Spleen (tissue), 11 donors: Measurements from ENCODE around the gene OR9A4. TPM values are rescaled to one million over a fixed set of nuclear protein-coding genes. Genes with fewer than 3 reads are reported as not detected.

ENCODE experiments used
- DNase-seq: peaks from one replicate; pipeline ENCODE4 v3.0.0-alpha.2; 2020
- H3K27ac ChIP-seq, 8 donors: fragments of 200-600 bp; sonication (generic) in 7 of 8; 1 replicate in 4 of 8; 2 replicates in 4 of 8; pipeline versions ENCODE4 v1.5.0 to v1.8.0; 2016 to 2021; ENCODE audit warnings: inconsistent platforms in 4 of 8, mild to moderate bottlenecking in 4 of 8, moderate library complexity in 1 of 8
- H3K27me3 ChIP-seq, 7 donors: fragments of 200-600 bp; sonication (generic) in 6 of 7; replicated peaks in 1 of 7; 1 replicate in 4 of 7; 2 replicates in 3 of 7; pipeline versions ENCODE4 v1.5.0 to v1.8.0; 2016 to 2021; ENCODE audit warnings: inconsistent platforms in 3 of 7, mild to moderate bottlenecking in 1 of 7
- H3K36me3 ChIP-seq, 6 donors: fragments of 200-600 bp; sonication (generic) in 5 of 6; 1 replicate in 4 of 6; 2 replicates in 2 of 6; pipeline versions ENCODE4 v1.5.0 to v1.8.0; 2016 to 2021; ENCODE audit warnings: inconsistent platforms in 2 of 6
- H3K4me1 ChIP-seq, 6 donors: fragments of 200-600 bp; sonication (generic) in 5 of 6; 1 replicate in 3 of 6; 2 replicates in 3 of 6; pipeline versions ENCODE4 v1.5.0 to v1.8.0; 2016 to 2021; ENCODE audit warnings: inconsistent platforms in 3 of 6
- H3K4me3 ChIP-seq, 8 donors: fragments of 200-600 bp; sonication (generic) in 7 of 8; 1 replicate in 4 of 8; 2 replicates in 4 of 8; pipeline versions ENCODE4 v1.5.0 to v1.8.0; 2016 to 2021; ENCODE audit warnings: inconsistent platforms in 4 of 8, mild to moderate bottlenecking in 4 of 8, moderate library complexity in 2 of 8
- H3K9me3 ChIP-seq, 8 donors: fragments of 200-600 bp; sonication (generic) in 7 of 8; 1 replicate in 4 of 8; 2 replicates in 4 of 8; pipeline versions ENCODE4 v1.5.0 to v1.8.0; 2016 to 2021; ENCODE audit warnings: inconsistent platforms in 4 of 8
- POLR2A ChIP-seq, 3 donors: fragments of 450-650 bp; IDR thresholded peaks; one replicate each; pipeline ENCODE4 v1.5.1; 2017; ENCODE audit warnings: antibody characterized with exemption in 3 of 3, mild to moderate bottlenecking in 1 of 3
- POLR2AphosphoS5 ChIP-seq, 3 donors: sonication (generic); formaldehyde crosslinking; IDR thresholded peaks; one replicate each; pipeline ENCODE4 v1.5.1; 2017; ENCODE audit warnings: antibody characterized with exemption in 3 of 3
- WGBS, 5 donors: extraction: QIAGEN DNeasy Blood & Tissue Kit in 3 of 5; methylation state at CpG; one replicate each; pipeline versions ENCODE4 v1.1.5 to v1.1.7; 2013 to 2018; 5-methylcytosine and 5-hydroxymethylcytosine counted together
- intact Hi-C: fragments of 100-400 bp; cut with DNase I; formaldehyde crosslinking; loops from one replicate; pipeline ENCODE4 v1.15.0; 2023; ENCODE audit warnings: low total_unique reads
- polyA plus RNA-seq, 3 donors: library from polyadenylated mRNA; stranded (reverse); fragments of 200-250 nt; gene quantifications; one replicate each; pipeline ENCODE4 v1.2.1, GENCODE V29; 2013
- total RNA-seq, 7 donors: library from RNA; depleted of rRNA in 3 of 7; stranded (reverse); fragments of >200 nt in 3 of 7; fragmentation: NEBNext Ultra II Directional in 4 of 7; extraction: Animal tissue kit (Norgen Biotek cat#: 25700) in 4 of 7; gene quantifications; one replicate each; pipeline versions ENCODE4 v1.1.0 to v1.2.1, GENCODE V29; 2016 to 2021
- TF ChIP-seq, protein P1 (sequence below), 11 experiments: fragments of 200-600 bp in 7 of 11; fragments of 450-650 bp in 4 of 11; sonication (generic) in 4 of 11; IDR thresholded peaks in 8 of 11; conservative IDR thresholded peaks in 3 of 11; 1 replicate in 7 of 11; 2 replicates in 4 of 11; pipeline versions ENCODE4 v1.4.0 to v1.8.0; 2016 to 2021; ENCODE audit warnings: antibody characterized with exemption in 11 of 11, inconsistent platforms in 4 of 11, mild to moderate bottlenecking in 1 of 11
- donor health status: healthy with polysubstance abuse.
- donor health status: DM: no; HTN: no; CAD: no; lungs with moderate emphysema.
- donor health status: DM: no; HTN: no; CAD: no.
- donor health status: Bipolar disorder and iron deficiency.
- donor health status: healthy.
- donor health status: DM: no; HTN: no; CAD: no.
- donor health status: DM: yes; HTN: yes; CAD: no.

The OR9A4 gene
- total and polyA plus RNA-seq, 10 donors: not detected

DNA sequence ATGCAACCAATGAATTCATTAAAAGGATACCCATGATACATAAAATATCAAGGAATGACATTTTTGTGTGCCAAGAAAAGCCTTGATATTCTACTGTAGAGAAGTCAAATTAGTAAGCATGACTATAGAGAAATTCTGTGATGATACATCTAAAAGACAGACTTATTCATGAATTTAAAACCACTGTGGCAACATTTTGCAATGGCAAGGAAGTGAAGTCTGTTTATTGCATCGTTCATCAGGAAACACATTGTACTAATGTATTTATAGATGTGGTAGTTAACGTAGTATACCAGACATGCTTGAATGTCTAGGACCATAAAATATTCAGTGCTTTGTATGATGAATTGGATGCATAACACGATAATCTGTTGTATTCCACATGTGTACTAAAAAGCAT is 39.9 kb downstream of the OR9A4 start:
- H3K4me1 ChIP-seq: peaks cover 0 to 17% (median under 1%) of the 10 kb centered on the region in 6 donors
- H3K9me3 ChIP-seq: no peaks in the 10 kb centered on the region
- intact Hi-C loops: no loop called here
- WGBS, 5 donors: 3 to 24% (median 13%) methylated on average over 3 of the region's 3 CpGs
- no peaks in the 10 kb centered on the region for H3K27me3 ChIP-seq
- peak overlapping the region in 4 of 8 donors; percentile 0 to 69 (median 54) for H3K27ac ChIP-seq
- TF ChIP-seq POLR2AphosphoS5 (IDR thresholded peaks at IDR 0.05): no peak
- no peak for TF ChIP-seq POLR2A (IDR thresholded peaks at IDR 0.05)
- TF ChIP-seq, protein P1, sequence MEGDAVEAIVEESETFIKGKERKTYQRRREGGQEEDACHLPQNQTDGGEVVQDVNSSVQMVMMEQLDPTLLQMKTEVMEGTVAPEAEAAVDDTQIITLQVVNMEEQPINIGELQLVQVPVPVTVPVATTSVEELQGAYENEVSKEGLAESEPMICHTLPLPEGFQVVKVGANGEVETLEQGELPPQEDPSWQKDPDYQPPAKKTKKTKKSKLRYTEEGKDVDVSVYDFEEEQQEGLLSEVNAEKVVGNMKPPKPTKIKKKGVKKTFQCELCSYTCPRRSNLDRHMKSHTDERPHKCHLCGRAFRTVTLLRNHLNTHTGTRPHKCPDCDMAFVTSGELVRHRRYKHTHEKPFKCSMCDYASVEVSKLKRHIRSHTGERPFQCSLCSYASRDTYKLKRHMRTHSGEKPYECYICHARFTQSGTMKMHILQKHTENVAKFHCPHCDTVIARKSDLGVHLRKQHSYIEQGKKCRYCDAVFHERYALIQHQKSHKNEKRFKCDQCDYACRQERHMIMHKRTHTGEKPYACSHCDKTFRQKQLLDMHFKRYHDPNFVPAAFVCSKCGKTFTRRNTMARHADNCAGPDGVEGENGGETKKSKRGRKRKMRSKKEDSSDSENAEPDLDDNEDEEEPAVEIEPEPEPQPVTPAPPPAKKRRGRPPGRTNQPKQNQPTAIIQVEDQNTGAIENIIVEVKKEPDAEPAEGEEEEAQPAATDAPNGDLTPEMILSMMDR (IDR thresholded peaks at IDR 0.05 in 8 of 11, conservative IDR thresholded peaks at IDR 0.05 in 3 of 11): no peak
- no peak for DNase-seq
- no peaks in the 10 kb centered on the region for H3K36me3 ChIP-seq
- no peak overlapping the region for H3K4me3 ChIP-seq

DNA sequence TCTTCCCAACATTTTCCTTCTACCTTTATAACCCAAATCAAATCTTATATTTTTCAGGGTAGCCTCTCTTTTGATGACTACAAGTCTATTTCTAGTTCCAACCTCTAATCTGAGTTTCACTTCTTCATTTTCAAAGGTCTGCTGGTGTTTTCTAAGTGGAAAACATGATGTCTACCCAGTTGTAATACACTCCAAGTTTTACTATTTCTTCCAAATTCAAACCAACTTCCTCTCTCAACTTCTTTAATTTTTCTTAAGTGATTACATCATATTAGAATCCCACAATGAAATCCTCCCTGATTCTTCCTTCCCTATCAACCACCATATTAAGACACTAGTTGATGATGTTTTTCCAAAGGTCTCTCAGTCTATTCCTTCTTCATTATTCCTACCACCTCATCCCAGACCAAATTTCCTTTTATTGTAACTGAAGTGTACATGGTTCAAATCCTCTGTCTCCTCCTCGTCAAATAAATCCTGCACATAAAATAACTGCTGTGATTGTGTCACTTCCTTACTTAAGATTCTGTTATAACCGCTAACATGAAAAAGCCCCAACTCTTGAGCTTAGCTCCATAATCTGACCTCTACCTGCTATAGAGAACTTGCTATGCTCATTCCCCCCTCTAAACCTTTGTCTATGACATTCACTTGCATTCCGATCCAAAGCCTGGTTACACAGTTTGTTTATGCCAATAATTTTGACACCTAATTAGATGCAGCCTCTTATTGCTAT is 44.7 kb downstream of the OR9A4 start:
- no peak overlapping the region for H3K4me3 ChIP-seq
- TF ChIP-seq POLR2AphosphoS5 (IDR thresholded peaks at IDR 0.05) (no peak), POLR2A (IDR thresholded peaks at IDR 0.05) (no peak)
- TF ChIP-seq, protein P1 (IDR thresholded peaks at IDR 0.05 in 8 of 11, conservative IDR thresholded peaks at IDR 0.05 in 3 of 11): no peak
- H3K4me1 ChIP-seq: peaks cover 0 to 16% (median 2%) of the 10 kb centered on the region in 6 donors
- H3K9me3 ChIP-seq: peaks cover 0 to 11% (median 0%) of the 10 kb centered on the region in 8 donors
- H3K27ac ChIP-seq: peak overlapping the region in 5 of 8 donors; percentile 34 to 61 (median 43)
- WGBS, 5 donors: 50 to 69% (median 60%) methylated on average over 3 of the region's 3 CpGs
- no peaks in the 10 kb centered on the region for H3K27me3 ChIP-seq
- H3K36me3 ChIP-seq: no peaks in the 10 kb centered on the region
- intact Hi-C loops: no loop called here
- no peak for DNase-seq

Other genes starting within 250 kb of the OR9A4 start
- gene DENND11, start 214.2 kb upstream of the OR9A4 start, total RNA-seq: 10 to 100 TPM; 37.9 to 68.4 (median 59.3) TPM
- 10 to 100 TPM in 1 of 3 donors, 1 to 10 TPM in 2; 7.6 to 14.4 (median 7.9) TPM for gene DENND11, start 214.2 kb upstream of the OR9A4 start, polyA plus RNA-seq
- not detected for gene WEE2, start 208.0 kb upstream of the OR9A4 start, total RNA-seq
- gene WEE2, start 208.0 kb upstream of the OR9A4 start, polyA plus RNA-seq: under 1 TPM in 1 of 3 donors, not detected in 2; 0.04 TPM
- 100 to 1,000 TPM in 2 of 7 donors, 10 to 100 TPM in 5; 69.3 to 122 (median 83.2) TPM for gene SSBP1, start 178.0 kb upstream of the OR9A4 start, total RNA-seq
- gene SSBP1, start 178.0 kb upstream of the OR9A4 start, polyA plus RNA-seq: 100 to 1,000 TPM; 145 to 185 (median 166) TPM
- gene TAS2R3, start 152.3 kb upstream of the OR9A4 start, total RNA-seq: 1 to 10 TPM; 1.5 to 9.3 (median 4.8) TPM
- not detected for gene TAS2R3, start 152.3 kb upstream of the OR9A4 start, polyA plus RNA-seq
- gene TAS2R4, start 139.7 kb upstream of the OR9A4 start, total RNA-seq: 1 to 10 TPM in 6 of 7 donors, under 1 TPM in 1; 0.94 to 4.8 (median 2.6) TPM
- gene TAS2R4, start 139.7 kb upstream of the OR9A4 start, polyA plus RNA-seq: under 1 TPM; 0.17 to 0.48 (median 0.17) TPM
- 1 to 10 TPM; 1.7 to 5.7 (median 2.9) TPM for gene TAS2R5, start 126.2 kb upstream of the OR9A4 start, total RNA-seq
- 1 to 10 TPM in 1 of 3 donors, under 1 TPM in 2; 0.58 to 1.0 (median 0.63) TPM for gene TAS2R5, start 126.2 kb upstream of the OR9A4 start, polyA plus RNA-seq
- gene PRSS37, start 74.9 kb upstream of the OR9A4 start, total RNA-seq: not detected
- gene PRSS37, start 74.9 kb upstream of the OR9A4 start, polyA plus RNA-seq: not detected
- gene CLEC5A, start 30.6 kb downstream of the OR9A4 start, total RNA-seq: 1 to 10 TPM in 5 of 7 donors, under 1 TPM in 2; 0.41 to 5.8 (median 1.5) TPM
- under 1 TPM; 0.09 to 0.48 (median 0.27) TPM for gene CLEC5A, start 30.6 kb downstream of the OR9A4 start, polyA plus RNA-seq
- not detected for gene TAS2R38, start 57.4 kb downstream of the OR9A4 start, total RNA-seq
- gene TAS2R38, start 57.4 kb downstream of the OR9A4 start, polyA plus RNA-seq: not detected
- gene MGAM, start 79.5 kb downstream of the OR9A4 start, total RNA-seq: 100 to 1,000 TPM in 1 of 7 donors, 10 to 100 TPM in 6; 28.8 to 143 (median 67.5) TPM
- gene MGAM, start 79.5 kb downstream of the OR9A4 start, polyA plus RNA-seq: 1 to 10 TPM in 2 of 3 donors, under 1 TPM in 1; 0.26 to 1.8 (median 1.0) TPM
- gene MGAM2, start 195.3 kb downstream of the OR9A4 start, total RNA-seq: 10 to 100 TPM in 2 of 7 donors, 1 to 10 TPM in 5; 1.4 to 12.1 (median 3.6) TPM
- under 1 TPM; 0.03 to 0.09 (median 0.03) TPM for gene MGAM2, start 195.3 kb downstream of the OR9A4 start, polyA plus RNA-seq